ENCODE data around the gene CLEC4F. TPM values are rescaled to one million over a fixed set of nuclear protein-coding genes. Genes with fewer than 3 reads are reported as not detected.
"Not testable (repeated sequence)": the region's sequence is repeated elsewhere in the genome, so short reads cannot be mapped to it uniquely, and the experiment has no call there.

CLEC4F gene
- polyA plus RNA-seq, 3 donors: 0.04 to 0.09 TPM; not detected in 1

DNA sequence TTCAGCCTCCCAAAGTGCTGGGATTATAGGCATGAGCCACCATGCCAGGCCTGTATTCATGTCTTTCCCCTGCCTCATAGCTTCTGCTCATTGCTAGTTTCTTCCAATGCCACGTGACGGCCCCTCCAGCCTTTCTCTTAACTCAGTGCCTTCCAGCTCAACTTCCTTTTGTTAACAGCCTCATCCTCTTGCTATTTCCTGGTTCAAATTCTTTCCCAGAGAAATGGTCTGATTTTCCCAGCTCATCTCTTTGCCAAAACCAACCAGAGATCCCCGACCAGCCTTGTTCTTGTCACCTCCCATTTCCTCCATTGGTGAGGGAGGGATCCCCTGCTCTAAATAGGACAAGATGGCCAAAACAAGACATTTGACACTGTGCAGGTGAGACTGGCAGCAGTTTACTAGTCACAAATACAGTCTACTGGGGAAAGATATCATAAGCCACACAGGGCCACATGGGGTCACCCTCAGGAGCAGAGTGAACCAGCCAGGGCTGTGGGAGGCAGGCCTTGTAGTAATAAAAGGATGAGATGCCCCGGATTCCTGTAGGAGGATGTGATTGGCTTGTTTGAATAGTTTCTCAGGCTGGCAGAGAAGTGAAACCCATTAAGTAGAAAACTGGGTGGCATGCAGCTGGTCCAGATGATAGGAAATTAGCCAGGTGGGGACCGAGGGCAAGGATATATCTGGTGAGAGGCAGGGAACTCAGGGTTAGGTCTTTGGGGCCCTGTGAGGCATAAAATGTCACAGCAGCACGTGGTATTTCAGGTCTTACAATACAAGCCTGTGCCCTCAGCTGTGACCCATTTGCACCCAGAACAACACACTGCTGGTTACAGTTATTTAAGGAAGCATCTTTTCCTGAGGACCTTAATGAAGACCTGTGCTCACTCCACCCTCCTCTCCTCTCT lies 8.8 kb upstream of the CLEC4F start:
- DNase-seq (ENCODE audit: extremely low read depth in 1 of 11, low read depth in 9 of 11, low spot score in 4 of 11): no peak

DNA sequence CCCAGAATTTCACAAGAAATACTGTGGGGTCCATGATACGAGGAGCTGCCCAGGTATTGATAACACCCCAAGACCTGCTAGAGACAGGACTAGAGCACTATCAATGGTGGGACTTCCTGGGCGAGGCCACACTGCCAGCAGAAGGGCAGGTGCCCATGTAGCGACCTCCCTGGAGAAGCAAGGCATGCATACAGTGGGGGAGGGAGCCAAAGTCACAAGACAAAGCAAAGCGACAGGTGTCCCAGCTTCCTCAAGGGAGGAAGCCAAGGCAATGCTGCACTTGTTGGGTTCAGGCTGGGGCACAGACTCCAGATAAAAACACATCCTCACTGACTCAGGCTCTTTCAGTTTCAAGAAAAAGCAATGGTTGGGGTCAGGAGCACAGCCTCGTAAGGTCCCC lies 7.7 kb upstream of the CLEC4F start:
- no peak for DNase-seq (ENCODE audit: extremely low read depth in 1 of 11, low read depth in 9 of 11, low spot score in 4 of 11)

DNA sequence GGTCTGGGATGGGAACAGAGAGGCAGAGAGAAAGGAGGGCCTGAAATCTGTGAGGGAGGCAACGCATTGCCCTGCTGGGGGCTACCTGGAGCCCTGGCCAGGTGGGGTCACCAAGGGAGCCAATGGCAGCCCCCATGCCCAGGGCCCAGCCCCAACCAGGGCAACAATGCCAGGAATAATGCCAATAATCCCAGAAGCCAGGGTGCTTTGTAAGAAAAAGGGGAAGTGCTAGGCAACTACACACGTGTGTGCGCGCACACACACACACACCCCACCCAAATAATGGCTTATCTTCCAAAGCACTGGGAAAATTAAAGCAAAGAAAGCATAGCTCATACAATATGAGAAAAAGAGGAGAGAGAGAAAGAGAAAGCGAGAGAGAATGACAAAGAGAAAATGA lies 7.0 kb upstream of the CLEC4F start:
- DNase-seq (ENCODE audit: extremely low read depth in 1 of 11, low read depth in 9 of 11, low spot score in 4 of 11): no peak

DNA sequence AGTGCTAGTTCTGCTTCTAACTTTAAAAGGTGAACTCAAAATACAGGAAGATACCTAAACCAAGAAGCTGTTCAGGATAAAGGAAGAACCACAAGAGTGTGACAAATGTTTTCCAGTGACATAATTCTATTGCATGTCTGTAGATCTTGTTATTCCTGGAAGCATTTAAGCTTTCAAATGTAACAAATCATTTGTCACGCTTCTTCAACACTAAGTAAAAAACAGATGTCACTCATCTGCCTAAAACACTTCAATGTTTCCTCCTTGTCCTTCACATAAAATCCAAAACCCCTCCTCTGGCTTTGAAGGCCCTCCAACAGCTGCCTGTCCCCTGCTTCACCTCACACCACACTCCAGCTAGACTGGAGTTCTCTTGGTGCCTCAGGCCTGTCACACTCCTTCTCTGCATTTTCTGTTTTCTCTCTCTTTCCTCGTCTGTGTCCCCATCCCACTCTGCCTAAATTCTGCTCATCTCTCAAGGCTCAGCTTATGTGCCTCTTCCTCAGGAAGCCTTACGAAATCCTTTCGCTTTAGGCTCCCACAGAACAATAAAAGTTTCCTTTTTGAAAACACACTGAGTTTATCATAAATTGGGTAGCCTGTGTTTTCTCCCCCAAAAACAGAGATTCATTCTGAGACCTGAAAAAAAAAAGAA lies 6.4 kb upstream of the CLEC4F start:
- no peak for DNase-seq (ENCODE audit: extremely low read depth in 1 of 11, low read depth in 9 of 11, low spot score in 4 of 11)

DNA sequence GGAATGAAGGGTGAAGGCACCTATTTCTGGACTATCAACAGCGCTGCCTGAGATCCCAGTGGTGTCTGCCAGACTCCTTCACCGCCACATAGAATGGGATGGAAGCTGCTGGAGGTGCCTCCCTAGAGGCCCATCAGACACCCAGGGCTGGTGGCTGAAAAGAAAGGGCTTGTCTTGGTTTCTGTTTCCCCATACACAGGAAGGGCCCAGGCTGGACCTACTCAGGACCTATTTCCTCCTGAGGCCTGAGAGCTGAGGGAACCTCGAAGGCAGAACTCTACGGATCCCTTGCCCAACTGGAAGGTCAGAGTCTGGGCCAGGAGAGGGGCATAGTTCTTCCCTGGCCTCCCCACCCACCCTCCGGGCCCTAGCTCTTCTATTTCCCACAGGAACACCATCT lies 2.9 kb upstream of the CLEC4F start:
- no peak for DNase-seq (ENCODE audit: extremely low read depth in 1 of 11, low read depth in 9 of 11, low spot score in 4 of 11)

DNA sequence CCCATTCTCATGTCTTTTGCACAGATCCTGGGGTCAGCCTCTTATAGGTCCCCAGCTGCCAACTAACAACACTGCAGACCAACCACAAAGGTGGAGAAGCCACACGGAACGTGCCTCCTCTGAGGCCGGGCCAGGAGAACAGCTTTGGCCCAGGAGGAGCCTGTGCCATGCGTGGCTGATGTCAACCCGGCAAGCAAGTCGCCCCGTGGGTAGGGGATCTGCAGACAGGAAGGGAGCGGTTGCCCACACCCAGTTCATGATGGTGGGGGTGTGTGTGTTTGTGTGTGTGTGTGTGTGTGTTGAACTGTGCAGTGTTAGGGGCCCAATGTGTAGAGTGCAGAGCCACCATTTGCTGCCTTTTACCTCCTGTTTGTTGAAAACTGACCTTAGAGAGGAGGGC lies 2.4 kb upstream of the CLEC4F start:
- DNase-seq (ENCODE audit: extremely low read depth in 1 of 11, low read depth in 9 of 11, low spot score in 4 of 11): no peak

DNA sequence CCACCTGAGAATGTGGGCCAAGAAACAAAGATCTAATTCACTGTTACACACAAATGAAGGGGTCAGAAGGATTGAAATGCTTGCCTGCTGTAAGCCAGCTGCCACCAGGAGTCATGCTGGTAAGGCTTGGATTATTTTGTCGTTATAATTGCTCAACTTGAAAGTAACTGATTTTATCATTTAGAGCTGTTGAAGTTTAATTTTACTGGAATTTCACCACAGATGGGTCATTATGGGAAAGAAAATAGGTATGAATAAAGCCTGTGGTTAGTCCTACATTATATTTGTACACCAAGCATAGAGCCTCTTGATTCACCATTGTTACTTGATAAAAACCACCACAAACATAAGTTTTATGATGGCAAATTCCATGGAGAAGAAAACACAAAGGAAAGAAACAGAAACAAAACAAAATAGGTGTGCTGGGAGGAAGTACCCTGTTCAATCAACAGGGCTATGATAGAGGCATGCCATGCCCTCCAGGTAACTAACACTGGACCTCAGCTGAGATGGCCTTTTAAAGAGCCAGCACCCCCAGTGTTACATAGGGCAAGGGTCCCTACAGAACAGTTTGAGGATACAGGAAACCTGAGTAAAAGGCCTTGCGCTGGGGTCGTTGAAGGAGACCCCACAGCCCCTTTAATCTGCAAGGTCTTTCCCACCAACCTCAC lies 3.0 kb downstream of the CLEC4F start:
- no peak for DNase-seq (ENCODE audit: extremely low read depth in 1 of 11, low read depth in 9 of 11, low spot score in 4 of 11)

DNA sequence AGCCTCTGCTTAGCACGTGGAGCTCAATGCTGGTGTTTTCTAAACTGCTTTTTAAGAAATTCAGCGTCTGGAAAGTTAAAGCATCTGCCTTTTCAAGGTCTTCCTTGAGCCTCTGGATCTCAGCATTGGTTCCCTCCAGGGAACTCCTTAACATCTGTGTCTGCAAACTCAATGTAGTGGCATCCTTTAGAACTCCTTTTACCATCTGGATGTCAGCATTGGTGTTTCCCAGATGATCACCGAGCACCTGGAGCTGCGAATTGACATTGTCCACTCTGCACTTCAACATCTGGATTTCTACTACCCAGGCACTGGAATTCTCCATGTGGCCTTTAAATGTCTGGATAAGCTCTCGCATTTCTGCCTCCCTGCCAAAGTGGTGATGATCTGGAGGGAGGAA lies 3.7 kb downstream of the CLEC4F start:
- no peak for DNase-seq (ENCODE audit: extremely low read depth in 1 of 11, low read depth in 9 of 11, low spot score in 4 of 11)

DNA sequence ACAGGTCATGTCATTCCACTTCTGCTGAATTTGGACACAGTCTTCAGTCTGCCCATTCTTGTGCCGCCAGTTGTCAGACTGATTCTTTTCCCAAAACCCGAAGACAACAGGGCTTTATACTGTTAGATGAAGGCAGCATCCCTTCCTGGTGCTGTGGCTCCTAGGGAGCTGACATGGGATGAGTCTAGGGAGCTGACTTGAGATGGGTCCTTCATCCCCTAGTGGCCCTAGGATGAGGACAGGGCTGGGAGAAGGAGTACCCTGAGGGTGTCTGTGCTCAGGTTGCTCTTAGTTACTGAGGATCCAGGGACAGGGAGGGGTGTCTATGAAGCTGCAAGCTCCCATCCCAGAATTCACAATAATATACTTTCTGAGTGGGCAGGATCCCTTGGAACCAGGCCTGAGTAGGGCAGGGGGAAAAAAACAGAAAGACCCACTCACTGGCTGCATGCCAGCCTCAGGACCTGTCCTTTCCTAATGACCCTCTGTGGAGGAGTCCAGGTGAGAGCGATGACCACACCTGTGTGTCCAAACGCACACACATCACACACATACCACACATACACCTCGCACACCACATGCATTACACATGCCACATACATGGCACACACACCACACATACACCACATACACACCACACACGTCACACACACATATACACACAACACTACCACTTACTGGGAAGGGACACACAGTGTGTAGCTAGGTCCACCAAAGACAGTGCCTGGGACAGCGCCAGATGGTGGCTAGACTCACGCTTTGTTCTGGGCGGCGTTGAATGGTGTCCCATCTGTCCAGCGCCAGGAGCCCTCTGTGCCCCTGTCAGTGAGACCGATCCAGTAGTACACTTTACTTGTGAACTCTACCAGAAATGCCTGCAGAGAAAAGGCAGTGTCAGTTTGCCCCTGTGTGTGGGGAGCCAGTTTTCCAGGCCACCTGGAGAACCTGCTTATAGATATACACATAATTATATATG lies 11.1 kb downstream of the CLEC4F start:
- no peak for DNase-seq (ENCODE audit: extremely low read depth in 1 of 11, low read depth in 9 of 11, low spot score in 4 of 11)

DNA sequence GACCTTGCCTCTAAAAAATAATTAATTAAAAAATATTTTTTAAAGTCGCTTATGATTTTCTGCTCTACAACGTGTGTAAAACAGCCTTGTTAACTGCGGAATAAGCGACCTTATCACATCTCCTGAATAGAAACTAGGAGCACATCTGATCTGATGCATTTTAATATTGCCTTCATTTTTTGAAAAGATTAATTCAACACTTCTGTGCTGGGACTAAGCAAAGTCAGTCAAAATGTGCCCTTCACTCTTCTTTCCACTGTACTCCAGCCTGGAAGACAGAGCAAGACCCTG lies 12.6 kb downstream of the CLEC4F start:
- no peak for DNase-seq (ENCODE audit: extremely low read depth in 1 of 11, low read depth in 9 of 11, low spot score in 4 of 11)

DNA sequence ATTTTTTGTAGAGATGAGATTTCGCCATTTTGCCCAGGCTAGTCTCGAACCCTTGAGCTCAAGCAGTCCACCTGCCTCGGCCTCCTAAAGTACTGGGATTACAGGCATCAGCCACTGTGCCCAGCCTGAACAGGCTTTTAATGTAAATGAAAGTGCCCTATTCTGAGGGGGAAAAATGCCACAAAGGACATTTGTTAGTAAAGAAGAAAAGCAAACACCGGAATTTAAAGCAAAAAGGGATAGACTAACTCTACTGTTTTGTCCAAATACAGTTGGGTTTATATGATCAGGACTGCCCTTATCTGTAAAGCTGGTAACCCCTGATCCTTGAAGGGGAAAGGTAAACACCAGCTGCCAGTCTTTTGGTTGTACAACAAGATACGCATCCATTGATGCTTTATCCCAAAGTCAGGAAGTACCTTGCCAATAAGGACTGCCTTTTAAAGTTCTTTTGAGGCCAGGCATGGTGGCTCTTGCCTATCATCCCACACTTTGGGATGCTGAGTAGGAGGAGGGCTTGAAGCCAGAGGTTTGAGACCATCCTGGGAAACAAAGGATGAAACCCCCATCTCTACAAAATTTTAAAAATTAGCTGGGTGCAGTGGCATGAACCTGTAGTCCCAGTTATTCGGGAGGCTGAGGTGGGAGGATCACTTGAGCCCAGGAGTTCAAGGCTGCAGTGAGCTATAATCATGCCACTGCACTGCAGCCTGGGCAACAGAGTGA lies 13.1 kb downstream of the CLEC4F start:
- DNase-seq (ENCODE audit: extremely low read depth in 1 of 11, low read depth in 9 of 11, low spot score in 4 of 11): no peak

DNA sequence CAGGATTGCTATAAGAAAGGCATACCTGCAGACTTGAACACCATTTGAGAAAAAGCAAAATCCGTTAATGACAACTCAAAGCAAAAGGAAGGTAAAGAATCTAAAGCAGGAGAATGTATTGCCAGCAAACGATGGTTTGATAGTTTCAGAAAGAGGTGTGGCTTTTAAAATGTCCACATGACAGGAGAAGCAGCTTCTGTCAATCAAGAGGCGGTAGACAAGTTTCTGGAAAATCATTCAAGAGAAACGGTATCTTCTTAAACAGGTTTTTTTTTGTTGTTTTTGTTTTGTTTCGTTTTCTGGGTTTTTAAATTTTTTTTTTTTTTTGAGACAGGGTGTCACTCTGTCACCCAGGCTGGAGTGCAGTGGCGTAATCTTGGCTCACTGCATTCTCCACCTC lies 13.8 kb downstream of the CLEC4F start:
- DNase-seq (ENCODE audit: extremely low read depth in 1 of 11, low read depth in 9 of 11, low spot score in 4 of 11): no peak

DNA sequence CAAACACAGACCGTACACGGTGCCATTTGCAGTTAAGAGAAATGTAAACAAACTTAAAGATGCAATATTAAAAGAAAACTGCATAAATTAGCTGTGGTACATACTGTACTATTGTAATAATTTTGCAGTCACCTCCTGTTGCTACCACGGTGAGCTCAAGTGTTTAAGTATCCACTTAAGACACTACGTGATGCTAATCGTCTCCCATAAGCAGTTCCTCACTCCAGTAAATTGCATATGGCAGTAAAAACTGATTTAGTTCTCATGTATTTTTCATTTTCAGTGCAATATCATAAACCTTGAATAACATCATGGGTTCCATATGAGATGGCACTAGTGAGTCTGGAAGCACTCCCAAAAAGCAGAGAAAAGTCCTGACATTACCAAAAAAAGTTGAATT lies 14.4 kb downstream of the CLEC4F start:
- no peak for DNase-seq (ENCODE audit: extremely low read depth in 1 of 11, low read depth in 9 of 11, low spot score in 4 of 11)

DNA sequence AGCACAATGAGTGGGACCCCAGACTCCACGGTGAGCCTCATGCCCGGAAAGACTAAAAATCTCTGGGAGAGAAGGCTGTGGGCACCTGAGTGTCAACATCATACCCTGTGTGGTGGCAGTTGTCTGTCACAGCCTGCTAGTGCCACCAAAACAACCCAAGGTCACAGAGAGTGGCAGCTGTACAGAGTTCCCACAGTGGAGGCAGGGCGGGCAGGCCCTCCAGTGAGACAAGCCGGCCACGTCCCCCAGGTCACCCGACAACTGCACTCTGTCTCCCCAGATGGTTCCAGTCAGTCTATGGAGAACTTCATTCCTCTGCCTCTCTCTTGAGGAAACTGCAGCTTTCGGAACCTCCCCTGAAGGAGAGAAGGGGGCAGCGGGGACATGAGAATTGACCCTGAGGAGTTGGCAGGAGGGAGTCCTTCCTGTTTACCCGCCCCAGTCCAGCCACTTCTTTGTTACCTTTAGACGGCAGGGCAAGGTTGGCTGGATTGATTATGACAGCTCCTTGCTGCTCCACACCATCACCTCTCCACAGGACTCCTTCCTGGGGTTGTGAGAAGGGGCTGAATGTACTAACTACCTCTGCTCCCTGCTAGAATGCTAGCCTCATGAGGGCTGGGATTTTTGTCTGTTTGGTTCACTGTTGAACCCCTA lies 18.7 kb downstream of the CLEC4F start:
- DNase-seq (ENCODE audit: extremely low read depth in 1 of 11, low read depth in 9 of 11, low spot score in 4 of 11): no peak

DNA sequence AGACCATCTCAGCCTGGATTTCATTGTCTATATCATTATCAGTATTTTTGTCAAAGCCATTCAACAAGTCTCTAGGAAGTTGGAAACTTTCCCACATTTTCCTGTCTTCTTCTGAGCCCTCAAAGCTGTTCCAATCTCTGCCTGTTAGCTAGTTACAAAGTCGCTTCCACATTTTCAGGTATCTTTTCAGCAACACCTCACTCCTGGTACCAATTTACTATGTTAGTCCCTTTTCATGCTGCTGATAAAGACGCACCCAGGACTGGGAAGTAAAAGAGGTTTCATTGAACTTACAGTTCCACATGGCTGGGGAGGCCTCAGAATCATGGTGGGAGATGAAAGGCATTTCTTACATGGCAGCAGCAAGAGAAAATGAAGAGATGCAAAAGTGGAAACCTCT lies 20.7 kb downstream of the CLEC4F start:
- DNase-seq (ENCODE audit: extremely low read depth in 1 of 11, low read depth in 9 of 11, low spot score in 4 of 11): no peak

DNA sequence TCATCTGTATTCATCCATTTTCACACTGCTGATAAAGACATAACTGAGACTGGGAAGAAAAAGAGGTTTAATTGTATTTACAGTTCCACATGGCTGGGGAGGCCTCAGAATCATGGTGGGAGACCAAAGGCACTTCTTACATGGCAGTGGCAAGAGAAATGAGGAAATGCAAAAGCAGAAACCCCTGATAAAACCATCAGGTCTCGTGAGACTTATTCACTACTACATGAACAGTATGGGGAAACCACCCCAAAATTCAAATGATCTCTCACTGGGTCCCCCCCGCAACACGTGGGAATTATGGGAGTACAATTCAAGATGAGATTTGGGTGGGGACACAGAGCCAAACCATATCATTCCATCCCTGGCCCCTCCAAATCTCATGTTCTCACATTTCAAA lies 22.4 kb downstream of the CLEC4F start:
- not testable (repeated sequence) for DNase-seq (ENCODE audit: extremely low read depth in 1 of 11, low read depth in 9 of 11, low spot score in 4 of 11)

DNA sequence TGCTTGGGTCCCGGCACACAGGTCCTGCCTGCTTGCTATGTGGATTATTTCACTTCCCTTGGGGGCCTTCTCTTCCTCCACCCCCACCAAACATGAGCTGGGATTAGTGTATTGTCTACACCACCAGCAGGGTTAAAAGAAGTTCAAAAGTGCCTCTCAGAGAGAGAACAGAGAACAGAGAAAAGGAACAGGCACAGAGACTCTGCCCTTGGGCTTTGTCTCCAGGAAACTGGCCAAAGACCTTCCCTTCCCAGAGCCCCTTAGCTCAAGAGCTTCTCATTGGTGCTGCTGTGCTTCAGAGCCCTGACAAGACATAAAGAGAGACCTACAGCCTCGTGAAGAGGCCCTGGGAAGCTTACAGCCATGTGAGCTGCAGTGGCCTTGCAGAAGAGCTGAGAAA lies 22.9 kb downstream of the CLEC4F start:
- no peak for DNase-seq (ENCODE audit: extremely low read depth in 1 of 11, low read depth in 9 of 11, low spot score in 4 of 11)

DNA sequence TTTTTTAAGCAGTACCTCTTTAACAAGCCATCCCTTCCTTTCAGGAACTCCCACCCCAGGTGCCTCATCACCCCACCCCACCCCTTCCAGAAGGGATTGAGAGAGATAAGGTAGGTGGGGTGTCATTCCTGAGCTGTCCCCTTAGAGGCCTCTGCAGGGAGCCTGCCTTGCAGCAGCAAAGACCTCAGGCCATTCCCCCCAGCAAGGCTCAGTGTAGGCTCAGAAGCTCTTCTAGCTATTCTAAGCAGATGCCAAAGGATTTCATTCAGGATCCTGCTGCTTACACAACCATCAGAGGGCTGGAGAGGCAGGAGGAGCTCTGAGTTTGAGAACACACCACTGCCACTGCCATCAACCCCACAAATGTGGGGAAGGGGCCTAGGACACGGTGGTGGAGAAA lies 24.1 kb downstream of the CLEC4F start:
- DNase-seq (ENCODE audit: extremely low read depth in 1 of 11, low read depth in 9 of 11, low spot score in 4 of 11): no peak

Data from renal cortex interstitium (tissue), 11 donors.